HepG2 (cell line): ENCODE measurements around the gene DESI2. TPM values are rescaled to one million over a fixed set of nuclear protein-coding genes. Genes with fewer than 3 reads are reported as not detected.

Experiments
- ARID4A ChIP-seq: sonication (generic); formaldehyde crosslinking; IDR thresholded peaks from 2 replicates; pipeline ENCODE4 v1.5.0; 2020; ENCODE audit warnings: mild to moderate bottlenecking, missing genetic modification reagents, borderline replicate concordance
- BHLHE40 ChIP-seq: IDR thresholded peaks from 2 replicates; pipeline ENCODE4 v1.6.1; 2011; ENCODE audit warnings: low read length, improper control_type of control experiment
- HNRNPUL1 ChIP-seq: fragments of 200-400 bp; formaldehyde crosslinking; IDR thresholded peaks from 2 replicates; pipeline ENCODE4 v1.6.1; 2017; ENCODE audit warnings: low read depth, mild to moderate bottlenecking, low read length, moderate library complexity
- SOX5 ChIP-seq: IDR thresholded peaks from 2 replicates; pipeline ENCODE4 v1.6.1; 2016; ENCODE audit warnings: borderline replicate concordance
- SP4 ChIP-seq: sonication (generic); formaldehyde crosslinking; IDR thresholded peaks from 2 replicates; pipeline ENCODE4 v1.8.1; 2023; ENCODE audit warnings: mild to moderate bottlenecking, missing genetic modification reagents
- TBL1XR1 ChIP-seq: fragments of 150-350 bp; IDR thresholded peaks from 2 replicates; pipeline ENCODE4 v1.6.1; 2014; ENCODE audit warnings: borderline replicate concordance, low read length; ENCODE audit not compliant: partially characterized antibody
- ZFP90 ChIP-seq: sonication (generic); formaldehyde crosslinking; IDR thresholded peaks from 2 replicates; pipeline ENCODE4 v1.8.0; 2022; ENCODE audit warnings: missing genetic modification reagents, mild to moderate bottlenecking, inconsistent platforms, borderline replicate concordance
- ZNF280B ChIP-seq: sonication (generic); formaldehyde crosslinking; IDR thresholded peaks from 2 replicates; pipeline ENCODE4 v1.5.0; 2020; ENCODE audit warnings: missing genetic modification reagents, mild to moderate bottlenecking, borderline replicate concordance
- ZNF574 ChIP-seq: sonication (generic); formaldehyde crosslinking; IDR thresholded peaks from 2 replicates; pipeline ENCODE4 v1.4.0; 2020; ENCODE audit warnings: missing genetic modification reagents
- ZNF687 ChIP-seq: sonication (generic); formaldehyde crosslinking; IDR thresholded peaks from 2 replicates; pipeline ENCODE4 v1.5.1; 2020; ENCODE audit warnings: mild to moderate bottlenecking, missing genetic modification reagents, moderate library complexity
- ZSCAN5A ChIP-seq: sonication (generic); formaldehyde crosslinking; IDR thresholded peaks from 2 replicates; pipeline ENCODE4 v1.8.0; 2022; ENCODE audit warnings: mild to moderate bottlenecking, missing genetic modification reagents, borderline replicate concordance
- polyA plus RNA-seq, 8 experiments: library from polyadenylated mRNA; depleted of rRNA in 3 of 8; stranded (reverse) in 7 of 8; unstranded in 1 of 8; fragments of >200 nt; fragmentation: Illumina TruSeq in 4 of 8; extraction: Trizol in 4 of 8; gene quantifications; 2 replicates each; pipeline versions ENCODE4 v1.2.1 to v1.2.3, GENCODE V29; 2011 to 2016; ENCODE audit warnings: low read depth in 4 of 8, missing spikeins in 1 of 8, mixed read lengths in 1 of 8; ENCODE audit not compliant: insufficient read depth in 1 of 8
- total RNA-seq, 5 experiments: library from RNA; depleted of rRNA; stranded (reverse); fragments of >200 nt; fragmentation: Illumina TruSeq; extraction: Trizol; gene quantifications; 2 replicates each; pipeline ENCODE4 v1.2.3, GENCODE V29; 2016; ENCODE audit warnings: low read depth in 1 of 5

The DESI2 gene
- total and polyA plus RNA-seq, 2 of the 13 experiments (the other 11 are each of a cell fraction or from before 2014, with no cell fraction given), result 23.1 to 42.2 TPM

GRCh38 chr1:244652623-244653438 lies at the start of gene DESI2 (continued):
- TF ChIP-seq ZNF687 (CRISPR knock-in tag) (peak; percentile 84), ZNF280B (peak; percentile 16), ARID4A (CRISPR knock-in tag) (peak; percentile 86; the same call in 1 of the 2 replicates), TBL1XR1 (peak; percentile 12), SP4 (CRISPR knock-in tag) (peak; percentile 71), ZFP90 (CRISPR knock-in tag) (peak; percentile 14; the same call in 1 of the 2 replicates), ZSCAN5A (CRISPR knock-in tag) (peak; percentile 65; the same call in 1 of the 2 replicates), ZNF574 (peak; percentile 87), BHLHE40 (0 out of 2 replicates have a peak, but pooled peaks have one; percentile 5), HNRNPUL1 (peak; percentile 22; the same call in 1 of the 2 replicates), SOX5 (CRISPR knock-in tag) (peak; percentile 32; the same call in 1 of the 2 replicates)
